Medulla oblongata (tissue), 1 donor: Measurements from ENCODE around the gene PLD2.

Experiments
- DNase-seq: peaks from one replicate; pipeline ENCODE4 v3.0.0-alpha.2; 2015; ENCODE audit errors: extremely low spot score

The PLD2 gene

GRCh38 chr17:4833941-4834680 is 27.2 kb downstream of the PLD2 start:
- peak; percentile 60 for DNase-seq

- DNase-seq = no peak
Measured at GRCh38 chr17:4834681-4835020, 27.7 kb downstream of the PLD2 start.

GRCh38 chr17:4836221-4836620 is 29.3 kb downstream of the PLD2 start:
- DNase-seq = no peak

GRCh38 chr17:4837471-4838308 is 30.7 kb downstream of the PLD2 start:
- DNase-seq = peak; percentile 76

- DNase-seq = peak; percentile 19
Measured at GRCh38 chr17:4838309-4838785, 31.4 kb downstream of the PLD2 start.

GRCh38 chr17:4839221-4839620 is 32.3 kb downstream of the PLD2 start:
- DNase-seq = peak; percentile 8

- DNase-seq = no peak
Measured at GRCh38 chr17:4839965-4840892, 33.3 kb downstream of the PLD2 start.

- DNase-seq = no peak
Measured at GRCh38 chr17:4840893-4841242, 33.9 kb downstream of the PLD2 start.

GRCh38 chr17:4842376-4842775 is 35.4 kb downstream of the PLD2 start:
- DNase-seq = no peak

GRCh38 chr17:4843321-4844000 is 36.5 kb downstream of the PLD2 start:
- no peak for DNase-seq

GRCh38 chr17:4845118-4845517 is 38.2 kb downstream of the PLD2 start:
- DNase-seq = peak; percentile 78

- no peak for DNase-seq
Measured at GRCh38 chr17:4846635-4847390, 39.9 kb downstream of the PLD2 start.

- no peak for DNase-seq
Measured at GRCh38 chr17:4849011-4849536, 42.1 kb downstream of the PLD2 start.

GRCh38 chr17:4850246-4850645 is 43.3 kb downstream of the PLD2 start:
- no peak for DNase-seq

- no peak for DNase-seq
Measured at GRCh38 chr17:4851084-4851483, 44.1 kb downstream of the PLD2 start.

- no peak for DNase-seq
Measured at GRCh38 chr17:4852567-4853207, 45.7 kb downstream of the PLD2 start.

GRCh38 chr17:4853208-4853671 is 46.3 kb downstream of the PLD2 start:
- DNase-seq = no peak

- no peak for DNase-seq
Measured at GRCh38 chr17:4854111-4854681, 47.2 kb downstream of the PLD2 start.

- no peak for DNase-seq
Measured at GRCh38 chr17:4856271-4856936, 49.5 kb downstream of the PLD2 start.
